DND-41 (cell line): ENCODE measurements around the gene ISG20.

Experiments
- CTCF ChIP-seq: IDR thresholded peaks from 2 replicates; pipeline ENCODE4 v1.5.1; 2012; ENCODE audit warnings: borderline replicate concordance, low read length, moderate library complexity, mild to moderate bottlenecking; ENCODE audit not compliant: poor library complexity, severe bottlenecking; ENCODE audit errors: extremely low read depth
- EZH2 ChIP-seq: IDR thresholded peaks from 3 replicates; pipeline ENCODE4 v1.6.1; 2012; ENCODE audit warnings: borderline replicate concordance, low read depth, mild to moderate bottlenecking, moderate library complexity, low read length, inconsistent platforms; ENCODE audit not compliant: severe bottlenecking

GRCh38 chr15:88618686-88619085 lies 20.1 kb upstream of the ISG20 start:
- no peak for TF ChIP-seq CTCF
- no peak for TF ChIP-seq EZH2
